GM18505 (cell line): ENCODE measurements around the gene SAA4.
"Not testable (repeated sequence)": the region's sequence is repeated elsewhere in the genome, so short reads cannot be mapped to it uniquely, and the experiment has no call there.

ENCODE experiments used
- ATAC-seq: cut with Tn5 transposase; IDR thresholded peaks from one replicate; pipeline ENCODE4 v1.9.1; 2021; ENCODE audit not compliant: unreplicated experiment
- POLR2A ChIP-seq: IDR thresholded peaks from 4 replicates; pipeline ENCODE4 v1.6.1; 2011; ENCODE audit warnings: borderline replicate concordance; ENCODE audit not compliant: insufficient read depth, insufficient read length; ENCODE audit errors: extremely low read depth

Gene SAA4

DNA sequence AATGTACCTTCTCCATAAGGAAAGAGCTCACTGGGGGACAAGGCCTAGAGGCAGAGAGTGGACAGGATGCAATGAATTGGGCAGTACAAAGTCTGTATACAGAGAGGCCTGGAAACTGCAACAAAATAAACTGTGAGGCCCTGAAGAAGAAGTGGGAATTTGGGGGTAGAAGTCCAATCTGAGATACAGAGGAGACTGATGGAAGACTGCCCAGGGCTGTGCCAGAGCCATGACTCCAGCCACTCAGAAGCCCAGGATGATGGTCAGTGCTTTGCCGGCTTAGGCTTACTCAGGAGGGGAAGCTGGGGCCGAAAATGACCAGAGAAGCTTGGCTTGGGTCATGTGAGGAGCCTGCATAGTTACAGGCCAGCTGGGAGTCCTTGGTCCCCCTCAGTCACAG, 5.7 kb downstream of the SAA4 start:
- TF ChIP-seq POLR2A: no peak
- ATAC-seq: no peak

GRCh38 chr11:18229501-18229900, 7.1 kb downstream of the SAA4 start:
- no peak for TF ChIP-seq POLR2A
- peak; percentile 94 for ATAC-seq

- no peak for ATAC-seq
- no peak for TF ChIP-seq POLR2A
Observed at GRCh38 chr11:18225913-18226312, 10.7 kb downstream of the SAA4 start.

- ATAC-seq: no peak
- no peak for TF ChIP-seq POLR2A
Observed at GRCh38 chr11:18223591-18224387, 12.8 kb downstream of the SAA4 start.

DNA sequence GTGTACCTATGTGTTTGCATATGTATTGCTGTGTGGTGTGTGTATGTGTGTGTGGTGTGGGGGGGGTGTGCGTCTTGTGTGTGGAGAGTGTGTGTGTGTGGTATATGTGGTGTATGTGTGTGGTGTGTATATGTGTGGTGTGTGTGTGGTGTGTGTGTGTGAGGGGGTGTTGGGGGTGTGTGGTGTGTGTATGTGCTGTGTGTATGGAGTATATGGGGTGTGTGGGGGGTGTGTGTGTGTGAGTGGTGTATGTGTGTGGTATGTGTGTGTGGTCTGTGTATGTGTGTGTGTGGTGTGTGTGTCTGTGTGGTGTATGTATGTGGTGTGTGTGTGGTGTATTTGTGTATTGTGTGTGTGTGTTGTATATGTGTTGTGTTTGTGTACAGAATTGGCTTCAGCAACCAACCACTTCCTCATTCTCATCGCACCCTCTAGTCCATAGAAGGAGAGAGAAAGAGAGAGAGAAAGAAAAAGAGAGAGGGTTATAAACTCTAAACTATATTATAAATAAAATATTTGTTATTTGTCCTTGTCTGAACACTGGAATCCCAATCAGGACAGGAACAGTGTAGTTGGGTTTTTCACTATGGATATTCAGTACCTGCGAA, 13.7 kb downstream of the SAA4 start:
- ATAC-seq: no peak
- TF ChIP-seq POLR2A: no peak

DNA sequence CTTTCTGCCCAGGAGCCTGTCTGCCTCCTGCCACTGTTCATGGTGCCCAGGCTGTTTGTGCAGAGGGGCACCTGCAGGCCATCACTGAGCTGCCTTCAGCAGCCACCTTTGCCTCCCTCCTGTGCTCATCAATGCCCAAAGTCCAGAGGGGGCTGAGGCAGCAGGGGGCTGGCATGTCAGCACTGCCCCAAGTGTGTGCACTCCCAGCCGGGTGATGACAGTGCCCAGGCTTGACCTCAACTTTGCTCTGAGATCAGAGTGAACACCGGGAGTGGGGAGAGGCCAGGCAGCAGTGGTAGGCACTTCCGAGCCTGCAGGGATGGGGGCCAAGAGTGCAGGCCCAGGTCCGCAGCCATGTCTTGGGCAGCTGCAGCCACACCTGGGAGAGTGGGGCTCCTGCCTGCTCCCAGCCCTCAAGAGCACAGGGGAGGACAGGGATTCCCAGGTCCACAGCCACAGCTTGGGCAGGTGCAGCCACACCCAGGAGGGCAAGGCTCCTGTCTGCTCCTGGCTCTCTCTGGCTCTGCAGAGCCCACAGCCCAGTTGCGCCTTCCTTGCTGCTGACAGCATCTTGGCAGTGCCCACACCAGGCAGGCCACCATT, 15.2 kb downstream of the SAA4 start:
- ATAC-seq: no peak
- TF ChIP-seq POLR2A: no peak

- no peak for TF ChIP-seq POLR2A
- ATAC-seq: no peak
Observed at GRCh38 chr11:18209058-18209457, 27.5 kb downstream of the SAA4 start.

- no peak for ATAC-seq
- TF ChIP-seq POLR2A: no peak
Observed at GRCh38 chr11:18204771-18205170, 31.8 kb downstream of the SAA4 start.

- ATAC-seq: no peak
- no peak for TF ChIP-seq POLR2A
Observed at GRCh38 chr11:18204220-18204619, 32.4 kb downstream of the SAA4 start.

GRCh38 chr11:18203723-18204122, 32.9 kb downstream of the SAA4 start:
- no peak for ATAC-seq
- no peak for TF ChIP-seq POLR2A

DNA sequence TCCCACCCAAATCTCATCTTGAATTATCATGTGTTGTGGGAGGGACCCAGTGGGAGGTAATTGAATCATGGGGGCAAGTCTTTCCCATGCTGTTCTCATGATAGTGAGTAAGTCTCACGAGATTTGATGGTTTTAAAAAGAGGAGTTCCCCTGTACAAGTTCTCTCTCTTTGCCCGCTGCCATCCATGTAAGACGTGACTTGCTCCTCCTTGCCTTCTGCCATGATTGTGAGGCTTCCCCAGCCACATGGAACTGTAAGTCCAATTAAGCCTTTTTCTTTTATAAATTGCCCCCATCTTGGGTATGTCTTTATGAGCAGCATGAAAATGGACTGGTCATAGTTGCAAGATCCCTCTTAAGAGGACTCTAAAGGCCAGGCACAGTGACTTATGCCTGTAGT, 38.9 kb downstream of the SAA4 start:
- not testable (repeated sequence) for ATAC-seq

DNA sequence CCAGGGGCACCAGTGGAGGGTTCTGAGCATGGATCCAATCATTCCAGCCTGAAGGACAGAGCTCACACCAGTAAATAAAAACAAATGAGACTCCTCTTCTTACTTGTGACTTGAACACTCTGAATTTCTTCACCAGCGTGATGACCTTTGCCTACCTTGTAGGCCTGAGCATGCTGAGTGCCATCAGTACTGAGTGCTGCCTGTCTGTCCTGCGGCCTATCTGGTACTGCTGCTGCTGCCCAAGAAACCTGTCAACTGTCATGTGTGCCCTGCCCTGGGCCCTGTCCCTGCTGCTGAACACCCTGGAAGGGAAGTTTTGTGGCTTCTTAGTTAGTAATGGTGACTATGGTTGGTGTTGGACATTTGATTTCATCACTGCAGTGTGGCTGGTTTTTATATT, 40.1 kb downstream of the SAA4 start:
- TF ChIP-seq POLR2A: no peak
- no peak for ATAC-seq

DNA sequence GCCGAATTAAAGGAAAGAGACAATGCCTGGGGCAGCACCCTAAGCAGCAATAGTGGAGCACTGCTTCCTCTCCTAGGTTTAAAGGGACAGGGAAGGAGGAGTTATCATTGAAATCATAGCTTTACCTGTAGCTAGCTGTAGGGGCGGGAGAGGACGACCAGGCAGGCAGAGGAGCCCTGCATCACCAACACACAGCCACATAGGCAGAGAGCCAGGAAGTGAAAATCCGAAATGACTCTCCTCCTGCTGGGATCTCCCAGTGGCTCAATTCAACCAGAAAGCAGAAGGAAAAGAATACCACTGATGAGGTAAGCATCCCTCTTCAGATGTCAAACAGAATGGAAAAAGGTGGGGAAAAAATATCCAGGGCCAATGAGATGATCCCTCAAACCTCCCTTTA, 43.6 kb downstream of the SAA4 start:
- ATAC-seq: no peak
- TF ChIP-seq POLR2A: no peak

- TF ChIP-seq POLR2A: no peak
- ATAC-seq: no peak
Observed at GRCh38 chr11:18191376-18191775, 45.2 kb downstream of the SAA4 start.

DNA sequence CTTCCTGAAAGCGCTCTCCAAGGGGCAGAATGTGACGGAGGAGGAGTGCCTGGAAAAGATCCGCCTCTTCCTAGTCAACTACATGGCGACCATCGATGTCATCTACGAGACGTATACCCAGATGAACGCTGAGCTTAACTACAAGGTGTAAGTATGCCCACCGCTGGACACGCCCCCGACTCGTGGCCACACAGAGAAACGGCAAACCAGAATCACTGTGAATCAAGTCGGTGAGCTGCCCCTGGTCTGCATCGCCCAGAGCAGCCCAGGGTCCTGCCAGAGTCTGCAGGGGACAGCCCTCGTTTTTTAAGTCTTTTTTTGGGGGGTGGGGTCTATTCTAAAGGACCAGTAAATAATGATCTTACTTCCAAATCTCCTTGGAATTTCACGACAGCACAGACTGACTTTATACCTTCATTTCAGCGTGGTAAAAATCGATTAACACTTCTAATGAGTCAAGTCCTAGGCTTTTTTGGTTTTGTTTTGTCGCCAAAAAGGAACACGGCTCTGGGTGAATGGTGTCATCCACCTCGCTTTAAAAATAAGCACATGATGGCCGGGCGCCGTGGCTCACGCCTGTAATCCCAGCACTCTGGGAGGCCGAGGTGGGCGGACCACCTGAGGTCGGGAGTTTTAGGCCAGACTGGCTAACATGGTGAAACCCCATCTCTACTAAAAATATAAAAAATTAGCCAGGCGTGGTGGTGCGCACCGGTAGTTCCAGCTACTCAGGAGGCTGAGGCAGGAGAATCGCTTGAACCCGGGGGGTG, 46.9 kb downstream of the SAA4 start:
- ATAC-seq: not testable (repeated sequence)
